HG02973 (cell line): ENCODE results near the gene TRABD2B.

Experiments used
- ATAC-seq: cut with Tn5 transposase; IDR thresholded peaks from one replicate; pipeline ENCODE4 v1.9.1; 2021; ENCODE audit warnings: moderate library complexity; ENCODE audit not compliant: unreplicated experiment

The TRABD2B gene

GRCh38 chr1:47886141-47886540 is 111.0 kb downstream of the TRABD2B start:
- no peak for ATAC-seq

- no peak for ATAC-seq
Measured at GRCh38 chr1:47885062-47885830, 111.9 kb downstream of the TRABD2B start.

DNA sequence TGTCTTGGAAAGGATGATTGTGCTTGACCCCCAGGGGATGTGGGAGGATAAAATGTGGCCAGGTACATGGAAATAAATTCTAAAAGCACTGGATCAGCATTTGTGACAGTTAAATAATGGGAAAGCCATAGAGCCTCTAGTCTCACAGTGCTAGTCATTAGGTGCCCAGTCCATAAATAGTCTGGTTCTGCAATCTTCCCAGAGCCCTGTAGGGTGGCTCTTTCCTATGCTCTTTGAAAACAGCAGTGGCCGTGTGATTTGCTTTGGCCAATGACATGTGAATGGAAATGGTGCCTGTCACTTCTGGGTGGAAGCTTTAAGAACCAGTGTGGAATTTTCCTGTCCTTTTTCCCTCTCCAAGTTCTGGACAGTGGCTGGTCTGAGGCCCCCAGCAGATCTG is 113.2 kb downstream of the TRABD2B start:
- ATAC-seq, result no peak

GRCh38 chr1:47881505-47882442 is 115.4 kb downstream of the TRABD2B start:
- ATAC-seq, result no peak

DNA sequence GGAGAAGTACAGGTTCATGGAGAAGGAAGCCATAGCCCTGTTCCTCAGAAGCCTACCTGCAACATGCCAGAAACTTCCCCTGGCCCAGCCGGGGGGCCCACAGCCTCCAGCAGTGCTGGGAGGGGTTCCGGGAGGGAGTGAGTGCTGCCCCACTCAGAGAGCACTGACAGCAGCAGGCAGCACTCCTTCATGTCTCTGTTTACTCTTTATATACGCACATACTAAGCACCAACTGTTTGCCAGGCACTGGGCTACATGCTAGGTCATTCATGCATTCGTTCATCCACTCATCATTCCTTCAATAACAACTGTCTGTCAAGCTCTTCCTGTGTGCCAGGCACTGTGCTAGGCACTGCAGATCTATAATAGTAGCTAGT is 120.6 kb downstream of the TRABD2B start:
- no peak for ATAC-seq

GRCh38 chr1:47875831-47876586 is 121.2 kb downstream of the TRABD2B start:
- ATAC-seq, result no peak

DNA sequence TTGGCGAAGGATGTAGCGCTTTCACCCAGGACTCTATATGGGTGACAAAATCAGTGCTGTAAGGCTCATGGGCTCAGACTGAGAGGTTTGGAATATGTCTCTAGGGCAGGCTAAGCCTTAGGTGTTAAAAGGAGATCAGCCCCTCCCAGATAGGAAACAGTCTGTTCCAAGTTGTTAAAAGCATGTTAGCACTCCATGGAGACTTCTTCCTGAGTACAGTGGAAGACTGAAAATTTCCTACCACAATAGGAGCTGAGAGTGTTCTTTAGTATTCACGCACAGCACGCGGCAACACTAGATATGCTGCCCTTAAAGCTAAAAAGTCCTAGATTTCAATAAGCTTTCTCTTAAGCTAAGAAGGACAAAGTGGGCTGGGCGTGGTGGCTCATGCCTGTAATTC is 122.1 kb downstream of the TRABD2B start:
- no peak for ATAC-seq

DNA sequence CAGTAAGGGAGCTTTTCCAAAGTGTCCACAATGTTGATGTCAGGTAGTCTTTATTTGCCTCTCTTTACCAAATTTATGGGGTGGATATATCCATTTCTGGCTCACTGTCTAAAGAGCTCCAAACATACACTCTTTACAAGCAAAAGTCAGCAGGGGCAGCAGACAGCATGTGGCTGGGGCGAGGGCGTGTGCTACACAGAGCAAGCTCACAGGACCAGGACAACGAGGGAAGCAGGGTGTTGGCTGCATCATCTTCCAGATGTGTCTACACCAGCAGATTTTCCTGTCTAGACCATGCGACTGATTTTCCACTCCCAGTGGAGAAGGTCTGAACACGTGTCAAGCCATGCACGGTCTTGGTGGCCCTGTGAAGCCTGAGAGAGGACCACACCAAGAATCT is 123.8 kb downstream of the TRABD2B start:
- ATAC-seq, result no peak

GRCh38 chr1:47872886-47873285 is 124.3 kb downstream of the TRABD2B start:
- ATAC-seq, result no peak

DNA sequence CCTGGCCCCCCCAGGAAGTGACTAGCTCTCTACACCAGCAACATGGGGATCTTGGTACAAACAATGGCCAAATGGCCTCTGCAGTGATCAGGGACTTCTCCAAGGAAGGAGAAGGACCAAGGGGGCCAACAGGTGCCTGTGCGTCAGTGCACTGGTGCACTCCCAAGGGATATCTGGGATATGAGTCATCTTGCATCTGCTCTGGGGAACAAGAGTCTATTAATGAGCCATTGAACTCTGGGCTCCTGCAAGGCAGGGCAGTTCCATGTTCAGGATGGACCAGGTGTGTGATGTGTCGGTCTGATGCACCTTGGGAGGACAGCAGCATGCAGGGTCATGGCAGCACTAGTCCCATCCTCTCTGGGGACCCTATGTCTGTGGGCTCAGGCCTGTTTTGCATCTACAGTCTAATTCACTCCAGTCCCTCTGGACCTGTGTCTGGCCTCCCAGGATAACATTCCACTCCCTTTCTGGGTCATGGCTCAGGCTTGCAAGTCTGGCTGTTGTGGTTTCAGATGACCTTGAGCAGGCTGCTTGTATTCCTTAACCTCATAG is 125.3 kb downstream of the TRABD2B start:
- no peak for ATAC-seq

DNA sequence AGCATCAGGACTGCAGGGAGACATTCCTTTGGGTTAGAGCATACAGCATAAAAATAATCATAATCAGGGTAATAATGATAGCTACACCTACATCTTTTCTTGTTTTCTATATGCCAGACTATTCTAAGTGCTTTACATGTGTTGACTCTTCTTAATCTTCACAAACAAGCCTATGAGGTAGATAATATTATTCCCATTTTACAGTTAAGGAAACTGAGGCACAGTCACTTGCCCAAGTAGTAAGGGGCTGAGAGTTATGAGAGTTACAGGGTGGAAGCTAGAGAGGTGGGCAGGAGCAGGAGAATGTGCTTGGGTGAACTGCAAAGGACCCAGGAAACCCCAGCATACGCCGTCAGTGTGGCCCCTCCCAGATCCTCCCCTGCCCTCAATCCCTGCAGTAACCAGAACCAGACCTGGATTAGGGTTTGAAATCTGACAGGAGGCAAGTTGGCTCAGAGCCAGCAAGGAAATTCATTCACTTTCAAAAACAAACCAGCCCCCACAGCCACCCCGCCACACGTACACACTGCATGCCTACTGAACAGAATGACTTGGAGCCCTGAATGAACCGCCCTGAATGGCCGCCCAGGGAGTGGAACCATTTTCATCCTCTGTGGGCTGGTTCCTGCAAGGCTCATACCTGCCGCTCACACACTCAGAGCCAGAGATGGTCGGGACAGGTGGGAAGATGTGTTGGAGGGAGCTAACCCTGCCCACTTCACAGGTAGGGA is 126.1 kb downstream of the TRABD2B start:
- ATAC-seq, result no peak

- no peak for ATAC-seq
Measured at GRCh38 chr1:47870480-47870879, 126.7 kb downstream of the TRABD2B start.

GRCh38 chr1:47868348-47868676 is 128.9 kb downstream of the TRABD2B start:
- no peak for ATAC-seq

GRCh38 chr1:47867438-47868347 is 129.5 kb downstream of the TRABD2B start:
- no peak for ATAC-seq

- no peak for ATAC-seq
Measured at GRCh38 chr1:47866601-47867437, 130.4 kb downstream of the TRABD2B start.

GRCh38 chr1:47865881-47866535 is 131.2 kb downstream of the TRABD2B start:
- ATAC-seq, result no peak

- no peak for ATAC-seq
Measured at GRCh38 chr1:47859092-47859743, 138.0 kb downstream of the TRABD2B start.

DNA sequence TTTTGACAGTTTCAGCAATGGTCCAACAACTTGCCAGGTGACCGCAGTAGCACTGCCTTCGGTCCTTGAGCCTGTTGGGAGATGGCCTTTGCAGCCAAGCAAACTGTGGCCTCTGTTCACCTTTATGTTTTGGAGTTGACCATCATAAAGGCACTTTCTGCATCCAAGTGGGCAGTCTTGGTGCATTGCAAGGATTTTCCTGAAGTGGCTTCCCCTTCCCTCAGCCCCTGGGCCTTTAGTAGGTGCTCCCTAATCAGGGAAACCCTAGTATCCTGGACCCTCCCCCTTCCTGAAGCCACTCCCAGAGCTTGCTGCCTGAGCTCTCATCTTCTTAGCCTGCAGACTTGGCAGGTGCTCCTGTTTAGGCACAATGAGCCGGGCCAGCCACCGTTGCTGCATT is 140.2 kb downstream of the TRABD2B start:
- no peak for ATAC-seq
